NCI-H510A (cell line): ENCODE measurements around the gene LRRC49.

Experiments
- DNase-seq: peaks from one replicate; lab custom pipeline; 2025; lab: John Stamatoyannopoulos, UW

Gene LRRC49

GRCh38 chr15:71092056-71092600 lies 199.5 kb downstream of the LRRC49 start:
- no peak for DNase-seq

DNA sequence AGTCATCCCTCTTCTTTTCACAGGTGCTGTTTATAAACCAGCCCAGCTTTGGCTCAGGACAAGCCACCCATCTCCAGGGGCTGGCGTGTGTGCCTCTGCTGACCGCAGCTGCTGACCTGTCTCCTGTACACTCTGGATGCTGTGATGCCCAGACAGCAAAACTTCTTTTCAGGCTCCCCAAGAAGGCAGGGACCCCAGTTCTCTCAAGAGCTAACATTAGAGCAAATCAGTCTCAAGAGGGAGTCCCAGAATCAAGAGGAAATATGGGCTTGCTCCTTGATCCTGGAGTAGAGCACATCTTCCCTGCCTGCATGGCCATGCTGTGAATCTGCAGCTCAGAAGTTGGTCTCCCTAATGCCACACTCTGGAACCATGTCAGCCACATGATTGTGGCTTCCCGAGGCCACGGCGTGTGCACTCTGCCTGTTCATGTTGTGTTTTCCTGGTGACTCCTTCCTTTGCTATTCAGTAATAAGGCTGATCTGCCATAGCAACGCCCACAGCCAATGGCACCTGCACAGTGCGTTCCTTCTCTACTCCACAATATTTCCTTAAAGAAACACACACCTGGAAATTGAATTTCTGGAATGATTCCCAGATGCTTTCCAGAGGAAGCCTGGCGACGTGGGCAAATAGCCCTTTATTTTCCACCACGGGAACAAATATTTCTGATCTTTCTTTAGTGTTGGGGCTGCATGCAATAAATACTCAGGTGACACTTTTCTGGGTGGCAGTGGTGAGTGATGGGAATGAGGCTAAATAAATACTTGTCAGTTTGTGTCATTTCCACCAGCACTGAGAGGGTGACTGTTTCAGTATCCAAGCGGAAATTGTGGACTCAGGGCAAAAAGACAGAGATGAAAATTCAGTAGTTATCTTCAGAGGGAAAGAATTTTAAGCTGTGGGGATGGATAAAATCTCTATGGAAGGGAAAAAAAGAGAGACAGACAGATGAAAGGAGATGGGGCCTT lies 200.7 kb downstream of the LRRC49 start:
- no peak for DNase-seq

GRCh38 chr15:71094137-71094536 lies 201.5 kb downstream of the LRRC49 start:
- no peak for DNase-seq

DNA sequence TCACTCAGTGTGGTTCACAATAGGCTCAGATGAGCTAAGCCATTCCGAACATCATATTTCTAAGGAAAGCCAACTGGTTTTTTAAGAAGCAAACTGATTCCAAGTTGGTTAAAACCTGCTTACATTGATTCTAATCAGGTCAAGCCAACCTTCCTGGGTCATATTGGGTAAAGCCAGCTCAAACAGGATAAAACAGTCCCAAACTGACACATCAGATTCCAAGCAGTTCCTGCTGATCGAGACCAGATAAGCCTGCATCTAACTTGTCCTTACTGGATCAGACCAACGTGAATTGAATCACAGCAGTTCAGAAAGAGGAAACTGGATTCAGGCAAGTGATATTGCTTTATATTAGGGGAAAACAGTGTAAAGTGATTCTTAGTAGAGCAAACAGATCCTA lies 204.1 kb downstream of the LRRC49 start:
- DNase-seq, result no peak

- no peak for DNase-seq
Observed at GRCh38 chr15:71097890-71098289, 205.3 kb downstream of the LRRC49 start.

DNA sequence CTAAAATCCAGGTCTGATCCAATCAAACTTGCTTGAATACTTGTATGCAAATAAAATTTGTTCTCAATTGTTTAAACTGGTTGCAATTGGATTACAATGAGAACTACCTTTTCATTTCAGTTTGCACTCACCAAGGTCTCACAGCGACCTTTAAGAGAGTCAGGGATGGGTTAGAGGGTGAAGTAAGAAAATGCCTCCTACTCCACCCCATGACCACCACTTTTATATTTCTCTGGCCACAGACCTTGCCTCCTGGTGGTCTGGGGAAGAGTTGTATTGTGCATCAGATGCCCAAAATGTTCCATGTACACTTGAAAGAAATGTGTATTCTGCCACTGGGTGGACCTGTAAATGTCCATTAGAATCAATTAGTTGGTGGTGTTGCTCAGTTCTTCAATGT lies 206.3 kb downstream of the LRRC49 start:
- DNase-seq, result no peak
